Ishikawa (cell line): ENCODE measurements around the gene SLC8A3.

Source experiments
- CREB1 ChIP-seq: IDR thresholded peaks from 2 replicates; pipeline ENCODE4 v1.6.1; 2012; ENCODE audit warnings: low read depth
- EGR1 ChIP-seq: IDR thresholded peaks from 2 replicates; pipeline ENCODE4 v1.6.1; 2012
- MAX ChIP-seq: IDR thresholded peaks from 2 replicates; pipeline ENCODE4 v1.6.1; 2012
- RAD21 ChIP-seq: IDR thresholded peaks from 2 replicates; pipeline ENCODE4 v1.6.1; 2012; ENCODE audit warnings: low read depth
- REST ChIP-seq: IDR thresholded peaks from 2 replicates; pipeline ENCODE4 v1.6.1; 2012; ENCODE audit warnings: low read depth, mild to moderate bottlenecking
- TAF1 ChIP-seq: IDR thresholded peaks from 2 replicates; pipeline ENCODE4 v1.6.1; 2012; ENCODE audit warnings: low read depth, mild to moderate bottlenecking

GRCh38 chr14:70004791-70005190, 184.0 kb downstream of the SLC8A3 start:
- TF ChIP-seq REST (no peak), MAX (no peak), TAF1 (no peak), CREB1 (no peak), EGR1 (no peak), RAD21 (no peak)
